Subcutaneous adipose tissue (tissue), 4 donors: ENCODE results near the gene PYROXD2. TPM values are rescaled to one million over a fixed set of nuclear protein-coding genes. Genes with fewer than 3 reads are reported as not detected.

Source experiments
- total RNA-seq, 4 donors: library from RNA; depleted of rRNA; stranded (reverse); fragments of >200 nt; gene quantifications; one replicate each; pipeline ENCODE4 v1.1.0, GENCODE V29; 2016
- TF ChIP-seq, protein P1 (sequence below): fragments of 450-650 bp; IDR thresholded peaks from one replicate; pipeline ENCODE4 v1.5.1; 2016; ENCODE audit warnings: low read depth, mild to moderate bottlenecking, control low read depth, antibody characterized with exemption, moderate library complexity

The PYROXD2 gene
- total RNA-seq: 10 to 100 TPM; 11.2 to 23.6 (median 16.0) TPM

DNA sequence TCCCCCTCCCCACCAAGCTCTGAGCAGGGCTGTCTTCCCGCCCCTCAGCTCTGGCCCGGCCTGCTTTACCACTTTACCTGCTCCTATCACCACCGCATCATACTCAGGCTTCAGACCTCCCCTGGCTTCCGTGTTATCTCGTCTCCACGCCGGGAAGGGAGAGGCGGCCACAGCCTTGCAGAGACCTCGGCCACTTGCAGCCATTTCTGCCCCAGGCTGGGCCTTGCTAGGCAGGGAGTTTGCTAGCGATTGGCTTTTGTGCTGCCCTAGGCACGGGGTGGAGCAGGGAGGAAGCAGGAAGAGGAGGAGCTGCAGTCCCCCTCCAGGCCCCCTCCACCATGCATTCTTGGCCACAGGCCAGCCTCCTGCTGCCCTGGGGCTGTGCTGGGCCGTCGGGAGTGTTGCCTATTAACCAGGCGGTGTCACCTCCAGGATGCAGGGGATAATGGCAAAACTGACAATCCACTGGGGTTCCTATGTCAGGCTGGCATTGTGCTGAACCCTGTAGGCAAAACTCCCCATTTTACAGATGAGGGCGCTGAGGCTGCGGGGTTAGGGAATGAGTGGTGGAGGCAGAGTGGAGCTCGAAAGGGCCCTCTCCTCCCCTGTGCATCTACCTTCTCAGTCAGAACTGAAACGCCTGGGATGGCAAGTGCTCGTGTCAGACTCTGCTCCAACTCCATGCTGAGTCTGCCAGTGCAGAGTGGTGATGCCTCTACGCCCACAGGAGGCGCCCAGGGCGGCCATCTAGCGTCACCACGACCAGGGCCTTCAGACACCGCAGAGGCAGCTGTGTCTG, at the start of gene PYROXD2:
Gene PYROXD2, minus strand, starts transcription at position 251 of the 799 bp plus-strand sequence. Its CDS starts 47 bp downstream, at position 204.
- TF ChIP-seq, protein P1, sequence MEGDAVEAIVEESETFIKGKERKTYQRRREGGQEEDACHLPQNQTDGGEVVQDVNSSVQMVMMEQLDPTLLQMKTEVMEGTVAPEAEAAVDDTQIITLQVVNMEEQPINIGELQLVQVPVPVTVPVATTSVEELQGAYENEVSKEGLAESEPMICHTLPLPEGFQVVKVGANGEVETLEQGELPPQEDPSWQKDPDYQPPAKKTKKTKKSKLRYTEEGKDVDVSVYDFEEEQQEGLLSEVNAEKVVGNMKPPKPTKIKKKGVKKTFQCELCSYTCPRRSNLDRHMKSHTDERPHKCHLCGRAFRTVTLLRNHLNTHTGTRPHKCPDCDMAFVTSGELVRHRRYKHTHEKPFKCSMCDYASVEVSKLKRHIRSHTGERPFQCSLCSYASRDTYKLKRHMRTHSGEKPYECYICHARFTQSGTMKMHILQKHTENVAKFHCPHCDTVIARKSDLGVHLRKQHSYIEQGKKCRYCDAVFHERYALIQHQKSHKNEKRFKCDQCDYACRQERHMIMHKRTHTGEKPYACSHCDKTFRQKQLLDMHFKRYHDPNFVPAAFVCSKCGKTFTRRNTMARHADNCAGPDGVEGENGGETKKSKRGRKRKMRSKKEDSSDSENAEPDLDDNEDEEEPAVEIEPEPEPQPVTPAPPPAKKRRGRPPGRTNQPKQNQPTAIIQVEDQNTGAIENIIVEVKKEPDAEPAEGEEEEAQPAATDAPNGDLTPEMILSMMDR: no peak

DNA sequence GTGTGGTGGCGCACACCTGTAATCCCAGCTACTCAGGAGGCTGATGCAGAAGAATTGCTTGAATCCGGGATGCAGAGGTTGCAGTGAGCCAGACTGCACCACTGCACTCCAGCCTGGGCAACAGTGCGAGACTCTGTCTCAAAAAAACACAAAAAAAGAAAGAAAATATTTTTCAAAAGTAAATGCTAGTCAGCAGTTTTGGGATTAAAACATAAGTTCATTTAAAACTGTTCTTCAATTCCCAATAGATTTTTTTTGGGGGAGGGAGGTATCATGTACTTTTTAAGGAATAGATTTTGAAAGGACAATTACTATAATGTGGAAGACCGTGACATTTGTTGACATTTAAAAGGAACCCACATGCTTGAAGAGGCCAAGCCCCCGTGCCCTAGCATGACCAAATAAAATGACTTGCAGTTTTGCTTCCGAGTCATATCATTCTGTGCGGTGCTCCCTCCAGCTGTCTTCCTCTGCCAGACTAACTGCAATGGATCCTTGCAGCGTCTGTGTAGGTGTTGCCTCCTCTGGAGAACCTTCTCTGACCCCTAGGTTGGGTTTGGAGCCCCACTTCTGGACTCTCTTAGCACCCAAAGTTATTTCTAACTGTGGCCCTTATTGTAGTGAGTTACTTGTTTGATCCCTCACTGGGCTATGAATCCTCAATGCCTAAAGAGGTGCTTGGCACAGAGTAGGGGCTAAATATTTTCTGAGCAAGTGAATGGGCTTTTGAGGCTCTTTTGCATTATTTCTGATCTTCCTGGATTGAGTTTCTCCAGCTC, 49.2 kb upstream of the PYROXD2 start:
- TF ChIP-seq, protein P1: no peak

DNA sequence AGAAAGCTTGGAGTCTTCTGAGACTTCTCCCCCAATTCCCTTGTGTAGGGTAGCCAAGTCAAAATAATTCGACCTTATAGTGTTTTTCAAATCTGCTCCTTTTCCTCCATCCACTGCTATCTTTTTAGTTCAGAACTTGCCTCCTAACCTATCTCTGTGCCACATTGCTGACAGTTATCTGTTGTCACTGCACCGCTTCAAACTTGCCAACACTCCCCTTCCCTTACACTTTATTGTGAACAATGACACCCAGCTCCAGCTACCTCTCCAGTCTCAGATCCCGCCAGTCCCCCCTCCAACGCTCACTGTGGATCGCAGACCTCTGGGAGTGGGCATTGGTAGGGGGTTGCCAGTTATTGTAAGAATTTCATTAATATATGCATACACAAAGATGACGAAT, 48.0 kb upstream of the PYROXD2 start:
- TF ChIP-seq, protein P1: no peak

DNA sequence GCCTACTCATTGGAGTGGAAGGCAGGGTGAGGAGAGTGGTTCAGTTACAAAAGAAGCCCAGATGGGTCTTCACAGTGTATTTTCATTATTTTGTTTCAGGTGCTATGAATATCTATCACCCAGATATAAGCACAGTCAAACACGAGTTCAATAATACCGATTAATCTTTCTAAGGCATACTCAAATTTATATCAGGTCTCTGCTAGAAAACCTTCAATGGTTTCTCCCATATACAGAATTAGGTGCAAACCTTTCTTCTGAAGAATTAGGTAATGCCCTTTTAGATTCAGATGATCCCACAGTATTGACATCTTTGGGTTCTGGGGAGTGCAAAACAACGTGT, 46.5 kb upstream of the PYROXD2 start:
- TF ChIP-seq, protein P1: no peak

DNA sequence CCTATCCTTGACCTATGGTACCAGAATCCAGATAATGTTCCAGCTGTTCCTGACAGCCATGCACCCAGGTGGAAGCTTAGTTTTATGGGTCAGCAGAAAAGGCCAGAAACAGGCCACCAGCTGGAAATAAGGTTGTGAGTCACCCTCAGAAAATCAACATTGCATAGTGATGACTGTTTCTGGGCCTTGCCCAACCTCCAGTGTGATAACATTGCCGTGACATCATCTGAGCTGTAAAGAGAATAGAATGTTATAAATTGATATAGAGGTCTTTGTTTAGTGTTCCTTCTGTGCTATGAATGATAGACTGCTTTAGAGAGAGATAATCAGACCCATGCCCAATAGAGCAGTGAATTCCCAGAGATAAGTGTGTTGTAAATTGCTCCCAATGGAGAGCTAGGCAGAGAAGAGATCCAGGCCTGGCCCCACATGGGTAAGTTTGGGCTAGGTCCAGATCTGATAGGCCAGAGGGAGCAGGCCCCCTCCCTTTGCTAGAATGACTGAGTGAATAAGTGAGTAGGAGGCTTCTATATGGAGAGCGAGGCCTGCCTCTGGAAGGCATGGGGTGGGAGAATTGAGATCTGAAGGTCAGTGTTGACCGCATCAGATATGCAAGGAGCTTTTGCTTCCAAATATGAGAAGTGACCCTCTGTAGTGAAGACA, 46.0 kb upstream of the PYROXD2 start:
- TF ChIP-seq, protein P1: no peak

DNA sequence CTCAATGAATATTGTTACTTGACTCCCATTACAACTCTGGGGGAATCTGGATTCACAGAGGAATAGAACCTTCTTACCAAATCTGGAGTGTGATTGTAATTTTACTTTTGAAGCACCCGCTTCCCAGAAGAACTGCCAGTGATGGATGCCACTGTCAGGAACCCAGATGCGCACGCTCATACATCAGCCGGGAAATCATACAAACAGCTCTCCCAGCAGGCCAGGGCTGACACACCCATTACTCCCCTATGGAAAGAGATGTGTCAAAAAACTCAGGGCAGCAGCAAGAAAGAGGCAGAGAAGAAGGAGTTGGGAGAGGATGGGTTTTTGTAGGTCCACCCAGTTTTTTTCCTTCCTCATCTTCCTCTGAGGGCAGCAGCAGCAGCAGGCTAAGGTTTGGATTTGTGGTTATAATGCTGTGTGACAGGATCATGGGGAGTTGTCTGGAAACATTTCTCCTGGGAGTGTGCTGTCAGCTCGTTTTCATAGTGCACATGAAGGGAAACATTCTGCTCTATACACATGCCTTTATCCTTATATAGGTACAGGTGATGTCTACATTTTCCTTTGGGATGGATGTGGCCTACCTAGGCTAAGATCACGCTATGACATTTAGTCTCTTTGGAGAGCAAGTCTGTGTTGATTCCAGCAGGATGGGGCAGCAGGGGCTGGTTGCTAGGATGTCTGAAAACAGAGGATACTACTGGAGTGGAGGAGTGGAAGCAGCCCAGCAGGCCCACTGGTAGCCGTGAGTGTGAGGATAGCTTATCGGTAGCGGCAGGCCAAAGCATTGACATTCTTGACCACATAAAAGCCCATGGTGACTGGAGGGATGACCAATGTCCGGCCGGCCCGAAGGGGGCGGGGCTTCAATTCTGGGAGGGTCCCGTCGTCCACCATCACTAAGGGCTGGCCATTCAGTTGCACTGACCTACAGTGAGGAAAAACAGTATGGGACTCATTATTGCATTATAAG, 44.1 kb upstream of the PYROXD2 start:
- TF ChIP-seq, protein P1: no peak
